ENCODE measurements around the gene SULT4A1. TPM values are rescaled to one million over a fixed set of nuclear protein-coding genes. Genes with fewer than 3 reads are reported as not detected.

The SULT4A1 gene
- polyA plus RNA-seq, 3 donors, result not detected

GRCh38 chr22:43846966-43847365 lies 15.3 kb downstream of the SULT4A1 start:
- no peaks in the 10 kb centered on the region for H3K36me3 ChIP-seq (replicated peaks in 1 of 2; ENCODE audit: control insufficient read depth in 1 of 2, insufficient read depth in 2 of 2, low read length in 2 of 2)
- H4K20me1 ChIP-seq (ENCODE audit: insufficient read depth, low read length), result no peaks in the 10 kb centered on the region
- no peaks in the 10 kb centered on the region for H3K27me3 ChIP-seq (ENCODE audit: control insufficient read depth in 2 of 2, insufficient read depth in 2 of 2, low read length in 2 of 2)
- 89% methylated on average over 8 of the region's 11 CpGs for WGBS (ENCODE audit: insufficient coverage)
- H2AFZ ChIP-seq (ENCODE audit: insufficient read depth, low read depth, low read length, poor library complexity, severe bottlenecking), result no peak overlapping the region
- intact Hi-C loops (cut with micrococcal nuclease), result no loop called here
- no peak for TF ChIP-seq CTCF (IDR thresholded peaks at IDR 0.05)
- Mint-ChIP-seq H3K4me3 (no peak overlapping the region), H3K9me3 (no peaks in the 10 kb centered on the region), H3K27ac (no peak overlapping the region), H3K27me3 (ENCODE audit: low read depth in 3 of 3) (peaks cover 2 to 7% (median 3%) of the 10 kb centered on the region in 3 donors), H3K36me3 (no peaks in the 10 kb centered on the region), H3K4me1 (no peaks in the 10 kb centered on the region)
- no peaks in the 10 kb centered on the region for H3K9me3 ChIP-seq (replicated peaks in 1 of 2; ENCODE audit: control insufficient read depth in 1 of 2, insufficient read depth in 1 of 2, low read length in 2 of 2)
- no peak overlapping the region for H3K4me2 ChIP-seq (replicated peaks; ENCODE audit: extremely low read depth, low read length, poor library complexity, severe bottlenecking)
- H3K79me2 ChIP-seq (ENCODE audit: insufficient read depth, low read length), result no peaks in the 10 kb centered on the region
- no peak overlapping the region for H3K9ac ChIP-seq (ENCODE audit: insufficient read depth, low read length, poor library complexity, severe bottlenecking)
- no peak overlapping the region for H3K27ac ChIP-seq (ENCODE audit: low read depth in 1 of 2, low read length in 2 of 2)
- no peak for DNase-seq
- peaks cover 0 to 3% of the 10 kb centered on the region in 2 donors for H3K4me1 ChIP-seq (ENCODE audit: control insufficient read depth in 1 of 2, insufficient read depth in 2 of 2, low read length in 2 of 2)
- H3K4me3 ChIP-seq (replicated peaks in 1 of 3; ENCODE audit: low read depth in 2 of 3, low read length in 3 of 3), result no peak overlapping the region

GRCh38 chr22:43845981-43846380 lies 16.3 kb downstream of the SULT4A1 start:
- no peaks in the 10 kb centered on the region for H3K4me1 Mint-ChIP-seq
- Histone ChIP-seq H3K9me3 (replicated peaks in 1 of 2; ENCODE audit: control insufficient read depth in 1 of 2, insufficient read depth in 1 of 2, low read length in 2 of 2) (no peaks in the 10 kb centered on the region), H3K4me2 (replicated peaks; ENCODE audit: extremely low read depth, low read length, poor library complexity, severe bottlenecking) (no peak overlapping the region), H3K4me1 (ENCODE audit: control insufficient read depth in 1 of 2, insufficient read depth in 2 of 2, low read length in 2 of 2) (no peaks in the 10 kb centered on the region), H3K27me3 (ENCODE audit: control insufficient read depth in 2 of 2, insufficient read depth in 2 of 2, low read length in 2 of 2) (no peaks in the 10 kb centered on the region), H3K9ac (ENCODE audit: insufficient read depth, low read length, poor library complexity, severe bottlenecking) (no peak overlapping the region), H3K36me3 (replicated peaks in 1 of 2; ENCODE audit: control insufficient read depth in 1 of 2, insufficient read depth in 2 of 2, low read length in 2 of 2) (no peaks in the 10 kb centered on the region), H3K4me3 (replicated peaks in 1 of 3; ENCODE audit: low read depth in 2 of 3, low read length in 3 of 3) (no peak overlapping the region), H3K79me2 (ENCODE audit: insufficient read depth, low read length) (no peaks in the 10 kb centered on the region), H2AFZ (ENCODE audit: insufficient read depth, low read depth, low read length, poor library complexity, severe bottlenecking) (no peak overlapping the region), H4K20me1 (ENCODE audit: insufficient read depth, low read length) (no peaks in the 10 kb centered on the region), H3K27ac (ENCODE audit: low read depth in 1 of 2, low read length in 2 of 2) (no peak overlapping the region)
- no peak overlapping the region for H3K27ac Mint-ChIP-seq
- 94% methylated on average over 10 of the region's 11 CpGs for WGBS (ENCODE audit: insufficient coverage)
- TF ChIP-seq CTCF (IDR thresholded peaks at IDR 0.05), result no peak
- DNase-seq, result no peak
- no peaks in the 10 kb centered on the region for H3K9me3 Mint-ChIP-seq
- no peak overlapping the region for H3K4me3 Mint-ChIP-seq
- intact Hi-C loops (cut with micrococcal nuclease), result no loop called here
- no peaks in the 10 kb centered on the region for H3K36me3 Mint-ChIP-seq
- H3K27me3 Mint-ChIP-seq (ENCODE audit: low read depth in 3 of 3), result peaks cover 2 to 7% (median 3%) of the 10 kb centered on the region in 3 donors
